Fibroblast of villous mesenchyme (primary cell): Measurements from ENCODE around the gene MTA3. TPM values are rescaled to one million over a fixed set of nuclear protein-coding genes. Genes with fewer than 3 reads are reported as not detected.
"Not testable (repeated sequence)": the region's sequence is repeated elsewhere in the genome, so short reads cannot be mapped to it uniquely, and the experiment has no call there.

Experiments used
- DNase-seq: peaks from one replicate; pipeline ENCODE4 v3.0.0-alpha.2; 2010; ENCODE audit warnings: low read depth
- H3K4me3 ChIP-seq: 2 replicates; pipeline ENCODE4 v1.5.1; 2011; ENCODE audit warnings: low read depth, mild to moderate bottlenecking, low read length
- total RNA-seq: library from RNA; depleted of rRNA; stranded (reverse); fragments of >200 nt; gene quantifications from 2 replicates; pipeline ENCODE4 v1.2.3, GENCODE V29; 2012
- TF ChIP-seq, protein P1 (sequence below): IDR thresholded peaks from 2 replicates; pipeline ENCODE4 v1.5.1; 2012; ENCODE audit warnings: low read depth, mild to moderate bottlenecking, low read length; ENCODE audit not compliant: insufficient read depth

Gene MTA3
- total RNA-seq, 1 donor, result 32.0 TPM

DNA sequence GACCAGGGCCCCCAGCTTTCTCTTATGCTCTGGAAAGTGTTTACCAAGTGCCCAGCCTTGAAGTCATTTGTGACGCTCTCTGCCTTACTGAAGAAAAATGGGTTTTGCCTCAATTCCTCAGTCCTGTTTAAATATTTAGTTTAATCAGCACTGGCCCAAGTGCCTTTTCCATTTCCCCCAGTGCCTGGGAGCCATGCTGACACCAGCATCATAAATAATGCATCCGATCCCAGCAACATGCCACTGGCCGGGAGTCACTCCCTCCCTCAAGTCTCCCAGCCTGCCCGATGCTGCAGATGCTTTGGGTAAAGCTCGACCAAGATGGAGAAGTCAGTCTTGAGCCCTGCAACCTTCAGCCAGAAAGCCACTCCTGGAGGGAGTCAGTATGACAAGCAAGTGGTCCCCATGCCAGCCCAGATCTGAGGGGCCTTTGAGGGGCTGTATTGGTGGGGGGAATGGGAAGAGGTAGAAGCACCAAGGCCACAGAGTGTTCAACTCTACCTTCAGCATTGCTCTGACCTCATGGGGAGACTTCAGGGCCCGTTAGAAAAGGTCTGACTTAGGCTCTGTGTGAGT, 12.0 kb upstream of the MTA3 start:
- H3K4me3 ChIP-seq, result no peak overlapping the region
- DNase-seq, result no peak
- TF ChIP-seq, protein P1, sequence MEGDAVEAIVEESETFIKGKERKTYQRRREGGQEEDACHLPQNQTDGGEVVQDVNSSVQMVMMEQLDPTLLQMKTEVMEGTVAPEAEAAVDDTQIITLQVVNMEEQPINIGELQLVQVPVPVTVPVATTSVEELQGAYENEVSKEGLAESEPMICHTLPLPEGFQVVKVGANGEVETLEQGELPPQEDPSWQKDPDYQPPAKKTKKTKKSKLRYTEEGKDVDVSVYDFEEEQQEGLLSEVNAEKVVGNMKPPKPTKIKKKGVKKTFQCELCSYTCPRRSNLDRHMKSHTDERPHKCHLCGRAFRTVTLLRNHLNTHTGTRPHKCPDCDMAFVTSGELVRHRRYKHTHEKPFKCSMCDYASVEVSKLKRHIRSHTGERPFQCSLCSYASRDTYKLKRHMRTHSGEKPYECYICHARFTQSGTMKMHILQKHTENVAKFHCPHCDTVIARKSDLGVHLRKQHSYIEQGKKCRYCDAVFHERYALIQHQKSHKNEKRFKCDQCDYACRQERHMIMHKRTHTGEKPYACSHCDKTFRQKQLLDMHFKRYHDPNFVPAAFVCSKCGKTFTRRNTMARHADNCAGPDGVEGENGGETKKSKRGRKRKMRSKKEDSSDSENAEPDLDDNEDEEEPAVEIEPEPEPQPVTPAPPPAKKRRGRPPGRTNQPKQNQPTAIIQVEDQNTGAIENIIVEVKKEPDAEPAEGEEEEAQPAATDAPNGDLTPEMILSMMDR, result no peak

DNA sequence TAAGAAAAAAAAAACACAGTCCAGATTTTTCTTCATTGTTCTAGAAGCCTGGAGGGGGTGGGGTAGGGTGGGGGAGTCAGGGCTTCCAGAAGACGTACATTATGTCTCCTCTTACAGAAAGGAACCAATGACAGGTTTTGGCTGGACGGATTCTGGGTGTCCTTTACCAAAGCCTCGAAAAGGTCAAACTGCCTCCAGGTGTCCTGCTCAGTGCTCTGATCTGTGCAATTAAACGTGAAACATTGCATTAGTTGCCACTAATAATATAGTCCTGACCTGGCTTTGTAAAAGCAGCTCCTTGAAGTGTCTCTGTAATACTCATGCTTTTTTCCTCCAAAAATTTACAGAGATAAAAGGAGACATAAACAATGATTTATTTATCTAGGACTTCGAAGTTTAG, 11.1 kb upstream of the MTA3 start:
- H3K4me3 ChIP-seq, result no peak overlapping the region
- TF ChIP-seq, protein P1, result no peak
- DNase-seq, result no peak

DNA sequence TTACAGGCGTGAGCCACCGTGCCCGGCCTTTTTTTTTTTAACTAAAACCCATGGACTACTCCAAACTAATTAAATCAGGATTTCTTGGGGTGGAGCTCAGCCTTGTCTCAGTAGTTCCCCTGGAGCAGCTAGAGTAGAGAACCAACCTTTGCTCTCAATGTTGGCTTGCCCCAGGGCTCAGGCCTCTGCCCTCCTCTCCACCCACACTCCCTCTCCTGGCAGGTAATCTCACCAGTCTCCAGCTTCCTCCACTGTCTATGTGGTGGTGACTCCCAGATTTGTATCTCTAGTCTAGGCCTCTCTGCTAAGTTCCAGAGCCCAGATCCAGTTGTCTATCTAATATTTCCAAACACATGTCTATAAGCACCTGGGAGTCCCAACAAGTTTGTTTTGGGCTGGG, 9.6 kb upstream of the MTA3 start:
- no peak for DNase-seq
- TF ChIP-seq, protein P1, result no peak
- no peak overlapping the region for H3K4me3 ChIP-seq

DNA sequence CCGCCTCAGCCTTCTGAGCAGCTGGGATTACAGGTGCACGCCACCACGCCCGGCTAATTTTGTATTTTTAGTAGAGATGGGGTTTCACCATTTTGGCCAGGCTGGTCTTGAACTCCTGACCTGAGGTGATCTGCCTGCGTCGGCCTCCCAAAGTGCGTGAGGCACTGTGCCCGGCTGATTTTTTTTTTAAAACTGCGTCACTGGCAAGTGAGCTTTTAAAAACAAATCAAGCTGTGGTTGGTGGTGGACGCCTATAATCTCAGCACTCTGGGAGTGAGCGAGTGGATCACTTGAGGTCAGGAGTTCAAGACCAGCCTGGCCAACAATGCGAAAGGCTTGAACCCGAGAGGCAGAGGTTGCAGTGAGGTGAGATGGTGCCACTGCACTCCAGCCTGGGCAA, 8.3 kb upstream of the MTA3 start:
- H3K4me3 ChIP-seq, result not testable (repeated sequence)

DNA sequence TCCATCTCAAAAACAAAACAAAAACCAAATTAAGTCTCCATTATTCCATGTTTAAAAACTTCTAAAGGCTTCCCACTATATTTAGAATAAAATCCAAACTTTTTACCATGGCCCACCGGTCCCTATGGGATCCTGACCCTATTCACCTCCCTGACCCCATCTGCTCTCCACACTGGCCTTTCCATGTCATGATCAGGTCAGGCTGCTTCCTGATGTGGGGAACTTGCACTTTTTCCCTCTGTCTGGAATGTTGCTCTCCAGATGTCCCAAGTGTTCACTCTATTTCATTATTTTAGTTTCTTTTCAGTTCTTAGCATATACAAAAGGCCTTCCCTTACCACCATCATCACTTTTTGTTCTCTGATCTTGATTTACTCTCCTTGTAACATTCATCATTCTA, 7.5 kb upstream of the MTA3 start:
- no peak overlapping the region for H3K4me3 ChIP-seq
- TF ChIP-seq, protein P1, result no peak
- DNase-seq, result no peak

More for the DNA sequence above, 8.3 kb upstream of the MTA3 start:
- not testable (repeated sequence) for DNase-seq

DNA sequence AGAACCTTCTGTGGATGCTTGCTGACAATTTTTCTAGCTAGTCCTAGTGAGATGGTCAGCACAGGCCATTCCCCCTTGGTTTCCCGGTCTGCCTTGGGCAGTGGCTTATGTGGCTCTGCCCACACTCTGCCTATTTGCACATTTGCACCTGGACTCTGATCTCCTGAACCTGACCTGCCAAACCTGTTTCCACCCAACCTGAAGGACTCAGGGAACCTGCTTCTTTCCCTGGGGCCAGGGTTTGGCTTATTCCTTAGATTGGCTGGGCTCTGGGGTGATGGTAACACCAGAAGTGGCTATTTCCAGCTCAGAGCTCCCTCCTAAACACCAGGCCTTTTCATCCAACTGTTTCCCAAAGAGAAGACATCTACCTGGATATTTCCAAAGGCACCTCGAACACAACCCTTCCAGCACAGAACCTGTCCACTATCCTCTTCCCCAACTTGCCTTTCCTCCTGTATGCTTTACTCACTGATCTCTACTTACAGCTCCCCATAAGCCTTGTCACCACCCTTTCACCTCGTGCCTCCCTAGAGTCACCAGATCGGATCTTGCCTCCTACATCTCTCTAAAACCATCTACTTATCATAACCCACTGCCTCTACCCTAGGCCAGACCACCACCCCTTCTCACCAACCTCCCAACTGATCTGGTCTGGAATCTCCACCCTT, 5.8 kb upstream of the MTA3 start:
- H3K4me3 ChIP-seq, result no peak overlapping the region
- TF ChIP-seq, protein P1, result no peak
- no peak for DNase-seq

DNA sequence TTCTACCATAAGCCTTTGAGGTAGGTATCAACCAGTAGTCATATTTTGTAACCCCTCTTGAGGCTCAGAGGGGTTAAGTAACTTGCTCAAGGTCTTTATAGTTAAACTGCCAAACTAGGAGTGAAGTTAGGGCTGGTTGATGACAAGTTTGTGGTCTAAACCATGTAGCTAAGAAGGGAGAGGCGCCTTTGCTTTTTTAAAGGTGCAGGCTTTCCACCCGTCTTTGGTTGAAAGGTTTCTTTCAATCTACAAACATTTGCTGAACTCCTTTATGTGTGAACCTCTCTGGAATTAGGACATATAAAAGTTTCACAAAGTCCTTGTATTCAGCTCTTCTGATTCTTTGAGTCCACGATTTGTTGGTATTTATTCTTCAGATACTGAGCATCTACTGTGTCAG, 2.4 kb upstream of the MTA3 start:
- no peak for DNase-seq
- TF ChIP-seq, protein P1, result no peak
- H3K4me3 ChIP-seq, result no peak overlapping the region
